ENCODE data around the gene MACROD1. TPM values are rescaled to one million over a fixed set of nuclear protein-coding genes. Genes with fewer than 3 reads are reported as not detected.

Gene MACROD1
- total and polyA plus RNA-seq, 5 donors from 2014 or later = 5.3 to 12.7 (median 6.5) TPM

DNA sequence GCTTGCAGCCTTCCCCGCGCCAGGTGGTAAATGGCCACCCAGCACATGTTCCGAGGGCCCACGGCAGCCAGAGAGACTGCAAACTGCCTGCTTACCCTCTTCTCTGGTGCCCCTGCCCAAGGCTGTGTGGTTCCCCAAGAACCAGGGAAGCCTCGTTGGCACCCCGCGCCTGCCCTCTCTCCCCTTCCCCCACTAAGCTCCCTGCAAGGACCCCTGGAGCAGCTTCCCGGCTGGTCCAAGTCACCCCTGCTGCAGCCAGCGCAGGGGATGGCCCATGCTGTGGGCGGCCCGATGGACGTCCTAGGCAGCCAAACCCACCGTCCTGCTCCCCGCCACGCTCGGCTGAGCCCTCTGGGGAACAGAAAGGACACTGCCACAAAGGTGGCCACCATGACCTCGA, 30.2 kb downstream of the MACROD1 start:
- Histone ChIP-seq H3K36me3 (ENCODE audit: control insufficient read depth, insufficient read depth, low read length) (no peaks in the 10 kb centered on the region), H3K4me3 (ENCODE audit: low read depth, low read length) (no peak overlapping the region), H3K27ac (ENCODE audit: insufficient read depth, low read length, poor library complexity, severe bottlenecking) (no peak overlapping the region), H3K9me3 (ENCODE audit: control insufficient read depth in 2 of 2, low read length in 2 of 2) (no peaks in the 10 kb centered on the region), H3K4me1 (ENCODE audit: control insufficient read depth, insufficient read depth, low read length, poor library complexity, severe bottlenecking) (no peaks in the 10 kb centered on the region), H3K27me3 (ENCODE audit: control insufficient read depth, insufficient read depth, low read length) (no peaks in the 10 kb centered on the region)
- Mint-ChIP-seq H3K9me3 (no peaks in the 10 kb centered on the region), H3K27me3 (no peaks in the 10 kb centered on the region), H3K4me3 (no peak overlapping the region), H3K4me1 (peaks cover 0 to 3% (median 0%) of the 10 kb centered on the region in 4 donors), H3K36me3 (no peaks in the 10 kb centered on the region), H3K27ac (no peak overlapping the region)
- ATAC-seq (ENCODE audit: low read depth in 2 of 2) (no peak), DNase-seq (no peak)

DNA sequence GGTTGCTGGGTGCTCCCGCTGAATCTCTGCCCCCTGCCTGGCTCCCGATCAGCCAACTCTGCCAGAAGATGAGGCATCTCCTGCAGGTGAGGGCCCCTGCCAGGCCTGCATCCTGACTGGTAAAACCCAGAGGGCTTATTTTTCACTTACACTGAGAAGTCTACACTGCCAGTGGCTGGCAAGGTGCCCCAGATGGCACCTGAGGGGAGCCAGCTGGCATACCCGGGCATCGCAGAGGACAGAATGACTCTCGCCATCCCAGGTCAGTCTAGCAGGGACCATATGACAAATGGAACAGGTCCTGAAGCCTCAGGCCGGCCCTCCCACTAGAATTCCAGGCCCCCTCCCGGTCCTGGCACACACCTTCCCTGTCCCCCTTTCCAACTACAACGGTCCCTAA, 30.9 kb downstream of the MACROD1 start:
- Histone ChIP-seq H3K9me3 (ENCODE audit: control insufficient read depth in 2 of 2, low read length in 2 of 2) (no peaks in the 10 kb centered on the region), H3K4me1 (ENCODE audit: control insufficient read depth, insufficient read depth, low read length, poor library complexity, severe bottlenecking) (no peaks in the 10 kb centered on the region), H3K36me3 (ENCODE audit: control insufficient read depth, insufficient read depth, low read length) (no peaks in the 10 kb centered on the region), H3K4me3 (ENCODE audit: low read depth, low read length) (no peak overlapping the region), H3K27ac (ENCODE audit: insufficient read depth, low read length, poor library complexity, severe bottlenecking) (no peak overlapping the region), H3K27me3 (ENCODE audit: control insufficient read depth, insufficient read depth, low read length) (no peaks in the 10 kb centered on the region)
- Mint-ChIP-seq H3K4me1 (peaks cover 0 to 3% (median 0%) of the 10 kb centered on the region in 4 donors), H3K36me3 (no peaks in the 10 kb centered on the region), H3K4me3 (no peak overlapping the region), H3K27ac (no peak overlapping the region), H3K27me3 (no peaks in the 10 kb centered on the region), H3K9me3 (no peaks in the 10 kb centered on the region)
- DNase-seq (no peak), ATAC-seq (ENCODE audit: low read depth in 2 of 2) (no peak)

DNA sequence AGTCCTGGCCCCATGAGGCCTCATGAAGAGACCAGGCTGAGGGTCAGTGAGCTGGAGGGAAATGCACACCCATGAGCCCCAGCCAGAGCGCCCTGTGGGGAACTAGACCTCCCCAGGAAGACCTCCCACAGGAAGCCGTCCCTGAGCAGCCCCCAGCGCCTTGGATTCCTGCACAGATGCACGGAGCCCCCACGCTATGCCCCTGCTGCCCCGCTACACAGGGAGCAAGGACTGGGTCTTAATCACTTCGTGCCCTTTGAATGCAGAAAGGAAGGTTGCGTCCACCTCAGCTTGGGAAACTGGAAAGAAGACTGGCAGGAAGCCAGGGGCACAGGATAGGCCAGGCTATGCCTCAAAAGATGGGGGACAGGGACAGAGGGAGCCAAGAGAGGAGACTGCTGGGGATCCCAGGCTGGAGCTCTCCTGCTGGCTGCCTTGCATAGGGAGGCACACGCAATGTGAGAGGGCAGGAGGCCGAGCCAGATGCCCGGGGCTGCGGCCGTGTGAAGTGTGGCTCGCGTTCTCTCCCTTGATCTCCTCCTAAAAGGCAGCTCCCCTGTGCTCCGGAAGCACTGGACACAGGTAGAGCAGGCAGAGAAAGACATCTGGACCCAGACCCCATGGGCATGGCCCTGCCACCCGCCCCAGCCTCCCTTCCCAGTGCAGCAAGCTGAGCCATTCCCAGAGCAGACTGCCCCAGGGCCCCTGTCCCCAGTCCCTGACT, 32.8 kb downstream of the MACROD1 start:
- H3K9me3 Mint-ChIP-seq = no peaks in the 10 kb centered on the region

GRCh38 chr11:64132191-64132771, 33.6 kb downstream of the MACROD1 start:
- Mint-ChIP-seq H3K4me3 (no peak overlapping the region), H3K4me1 (peaks cover 0 to 3% (median 0%) of the 10 kb centered on the region in 4 donors), H3K27ac (no peak overlapping the region), H3K9me3 (no peaks in the 10 kb centered on the region), H3K36me3 (no peaks in the 10 kb centered on the region), H3K27me3 (no peaks in the 10 kb centered on the region)
- H3K9me3 ChIP-seq (ENCODE audit: control insufficient read depth in 2 of 2, low read length in 2 of 2) = no peaks in the 10 kb centered on the region
- no peaks in the 10 kb centered on the region for H3K4me1 ChIP-seq (ENCODE audit: control insufficient read depth, insufficient read depth, low read length, poor library complexity, severe bottlenecking)
- H3K27ac ChIP-seq (ENCODE audit: insufficient read depth, low read length, poor library complexity, severe bottlenecking) = no peak overlapping the region
- ATAC-seq (ENCODE audit: low read depth in 2 of 2) (no peak), DNase-seq (no peak)
- H3K27me3 ChIP-seq (ENCODE audit: control insufficient read depth, insufficient read depth, low read length) = no peaks in the 10 kb centered on the region
- H3K4me3 ChIP-seq (ENCODE audit: low read depth, low read length) = no peak overlapping the region
- no peaks in the 10 kb centered on the region for H3K36me3 ChIP-seq (ENCODE audit: control insufficient read depth, insufficient read depth, low read length)

More for the DNA sequence above, 32.8 kb downstream of the MACROD1 start:
- Mint-ChIP-seq H3K27ac (peak overlapping the region in 2 of 3 donors; percentile 35 to 63), H3K4me3 (no peak overlapping the region), H3K27me3 (no peaks in the 10 kb centered on the region), H3K36me3 (no peaks in the 10 kb centered on the region), H3K4me1 (peaks cover 0 to 3% (median 0%) of the 10 kb centered on the region in 4 donors)
- Histone ChIP-seq H3K4me1 (ENCODE audit: control insufficient read depth, insufficient read depth, low read length, poor library complexity, severe bottlenecking) (no peaks in the 10 kb centered on the region), H3K36me3 (ENCODE audit: control insufficient read depth, insufficient read depth, low read length) (no peaks in the 10 kb centered on the region), H3K27ac (ENCODE audit: insufficient read depth, low read length, poor library complexity, severe bottlenecking) (no peak overlapping the region), H3K4me3 (ENCODE audit: low read depth, low read length) (no peak overlapping the region), H3K9me3 (ENCODE audit: control insufficient read depth in 2 of 2, low read length in 2 of 2) (no peaks in the 10 kb centered on the region), H3K27me3 (ENCODE audit: control insufficient read depth, insufficient read depth, low read length) (no peaks in the 10 kb centered on the region)
- no peak for ATAC-seq (ENCODE audit: low read depth in 2 of 2)
- DNase-seq = no peak

DNA sequence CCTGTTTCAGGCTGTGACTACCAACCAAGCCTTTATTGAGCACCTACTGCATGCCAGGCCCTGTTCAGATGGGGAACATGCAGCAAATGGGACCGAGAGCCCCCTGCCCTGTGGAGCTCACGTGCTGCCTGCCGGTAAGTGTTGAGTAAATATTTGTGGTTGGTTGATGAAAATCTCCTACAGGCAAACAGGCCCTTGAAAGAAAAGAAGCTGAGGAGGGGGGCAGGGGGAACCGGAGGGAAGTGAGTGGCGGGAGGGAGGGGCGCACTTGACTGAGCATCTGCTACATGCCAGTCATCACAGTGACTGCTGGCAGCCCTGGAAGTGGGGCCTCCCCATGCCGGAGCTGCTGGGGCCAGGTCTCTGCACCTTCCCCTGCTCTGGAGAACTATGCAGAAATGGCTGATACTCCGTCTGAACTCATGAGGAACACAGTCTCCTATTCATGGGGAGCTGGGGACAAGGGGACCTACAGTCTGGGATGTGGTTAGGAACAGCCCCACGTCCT, 34.2 kb downstream of the MACROD1 start:
- no peaks in the 10 kb centered on the region for H3K4me1 ChIP-seq (ENCODE audit: control insufficient read depth, insufficient read depth, low read length, poor library complexity, severe bottlenecking)
- Mint-ChIP-seq H3K27me3 (no peaks in the 10 kb centered on the region), H3K4me1 (peaks cover 0 to 3% (median 0%) of the 10 kb centered on the region in 4 donors), H3K9me3 (no peaks in the 10 kb centered on the region), H3K27ac (no peak overlapping the region), H3K36me3 (peaks cover 3% of the 10 kb centered on the region), H3K4me3 (no peak overlapping the region)
- H3K36me3 ChIP-seq (ENCODE audit: control insufficient read depth, insufficient read depth, low read length) = no peaks in the 10 kb centered on the region
- H3K9me3 ChIP-seq (ENCODE audit: control insufficient read depth in 2 of 2, low read length in 2 of 2) = no peaks in the 10 kb centered on the region
- DNase-seq = no peak
- no peak overlapping the region for H3K4me3 ChIP-seq (ENCODE audit: low read depth, low read length)
- H3K27me3 ChIP-seq (ENCODE audit: control insufficient read depth, insufficient read depth, low read length) = no peaks in the 10 kb centered on the region
- H3K27ac ChIP-seq (ENCODE audit: insufficient read depth, low read length, poor library complexity, severe bottlenecking) = no peak overlapping the region
- ATAC-seq (ENCODE audit: low read depth in 2 of 2) = no peak

DNA sequence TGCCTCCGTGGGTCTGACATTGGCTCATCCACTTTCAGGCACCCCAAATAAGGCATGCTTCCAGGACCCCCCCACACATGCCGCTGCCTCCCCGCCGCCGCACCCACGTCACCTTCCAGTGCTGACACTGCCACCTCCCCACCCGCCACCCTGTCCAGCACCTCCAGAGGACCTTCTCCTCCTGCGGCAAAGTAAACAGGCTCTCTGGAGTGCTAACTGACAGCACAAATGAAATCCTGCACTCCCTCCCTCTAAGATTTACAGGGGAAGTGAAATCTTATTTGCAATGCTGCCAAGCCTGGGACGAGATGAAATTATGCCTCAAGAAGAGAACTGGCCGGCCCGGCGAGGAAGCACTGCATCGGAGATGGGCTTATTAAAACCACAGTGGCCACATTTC, 35.3 kb downstream of the MACROD1 start:
- H3K36me3 Mint-ChIP-seq = peaks cover 3% of the 10 kb centered on the region

GRCh38 chr11:64129403-64129802, 36.5 kb downstream of the MACROD1 start:
- no peak overlapping the region for H3K27ac ChIP-seq (ENCODE audit: insufficient read depth, low read length, poor library complexity, severe bottlenecking)
- DNase-seq = no peak
- H3K27me3 Mint-ChIP-seq = no peaks in the 10 kb centered on the region
- peaks cover 3% of the 10 kb centered on the region for H3K36me3 Mint-ChIP-seq
- H3K9me3 Mint-ChIP-seq = no peaks in the 10 kb centered on the region
- H3K4me1 ChIP-seq (ENCODE audit: control insufficient read depth, insufficient read depth, low read length, poor library complexity, severe bottlenecking) = no peaks in the 10 kb centered on the region
- ATAC-seq (ENCODE audit: low read depth in 2 of 2) = no peak
- H3K4me3 Mint-ChIP-seq = no peak overlapping the region
- no peaks in the 10 kb centered on the region for H3K9me3 ChIP-seq (ENCODE audit: control insufficient read depth in 2 of 2, low read length in 2 of 2)
- H3K27me3 ChIP-seq (ENCODE audit: control insufficient read depth, insufficient read depth, low read length) = no peaks in the 10 kb centered on the region
- peaks cover 0 to 3% (median 0%) of the 10 kb centered on the region in 4 donors for H3K4me1 Mint-ChIP-seq
- no peak overlapping the region for H3K27ac Mint-ChIP-seq
- no peaks in the 10 kb centered on the region for H3K36me3 ChIP-seq (ENCODE audit: control insufficient read depth, insufficient read depth, low read length)
- no peak overlapping the region for H3K4me3 ChIP-seq (ENCODE audit: low read depth, low read length)

More for the DNA sequence above, 35.3 kb downstream of the MACROD1 start:
- ATAC-seq (ENCODE audit: low read depth in 2 of 2) = no peak
- Mint-ChIP-seq H3K27ac (no peak overlapping the region), H3K27me3 (no peaks in the 10 kb centered on the region), H3K4me1 (peaks cover 0 to 3% (median 0%) of the 10 kb centered on the region in 4 donors), H3K4me3 (no peak overlapping the region), H3K9me3 (no peaks in the 10 kb centered on the region)
- Histone ChIP-seq H3K27ac (ENCODE audit: insufficient read depth, low read length, poor library complexity, severe bottlenecking) (no peak overlapping the region), H3K4me1 (ENCODE audit: control insufficient read depth, insufficient read depth, low read length, poor library complexity, severe bottlenecking) (no peaks in the 10 kb centered on the region), H3K36me3 (ENCODE audit: control insufficient read depth, insufficient read depth, low read length) (no peaks in the 10 kb centered on the region), H3K4me3 (ENCODE audit: low read depth, low read length) (no peak overlapping the region), H3K9me3 (ENCODE audit: control insufficient read depth in 2 of 2, low read length in 2 of 2) (no peaks in the 10 kb centered on the region), H3K27me3 (ENCODE audit: control insufficient read depth, insufficient read depth, low read length) (no peaks in the 10 kb centered on the region)
- no peak for DNase-seq

Measured in CD4-positive, CD25-positive, alpha-beta regulatory T cell (primary cell).